Measurements from ENCODE around the gene ENAH. TPM values are rescaled to one million over a fixed set of nuclear protein-coding genes. Genes with fewer than 3 reads are reported as not detected.

The ENAH gene
- total and polyA plus RNA-seq, 2 experiments from 2014 or later = 109 to 184 TPM

DNA sequence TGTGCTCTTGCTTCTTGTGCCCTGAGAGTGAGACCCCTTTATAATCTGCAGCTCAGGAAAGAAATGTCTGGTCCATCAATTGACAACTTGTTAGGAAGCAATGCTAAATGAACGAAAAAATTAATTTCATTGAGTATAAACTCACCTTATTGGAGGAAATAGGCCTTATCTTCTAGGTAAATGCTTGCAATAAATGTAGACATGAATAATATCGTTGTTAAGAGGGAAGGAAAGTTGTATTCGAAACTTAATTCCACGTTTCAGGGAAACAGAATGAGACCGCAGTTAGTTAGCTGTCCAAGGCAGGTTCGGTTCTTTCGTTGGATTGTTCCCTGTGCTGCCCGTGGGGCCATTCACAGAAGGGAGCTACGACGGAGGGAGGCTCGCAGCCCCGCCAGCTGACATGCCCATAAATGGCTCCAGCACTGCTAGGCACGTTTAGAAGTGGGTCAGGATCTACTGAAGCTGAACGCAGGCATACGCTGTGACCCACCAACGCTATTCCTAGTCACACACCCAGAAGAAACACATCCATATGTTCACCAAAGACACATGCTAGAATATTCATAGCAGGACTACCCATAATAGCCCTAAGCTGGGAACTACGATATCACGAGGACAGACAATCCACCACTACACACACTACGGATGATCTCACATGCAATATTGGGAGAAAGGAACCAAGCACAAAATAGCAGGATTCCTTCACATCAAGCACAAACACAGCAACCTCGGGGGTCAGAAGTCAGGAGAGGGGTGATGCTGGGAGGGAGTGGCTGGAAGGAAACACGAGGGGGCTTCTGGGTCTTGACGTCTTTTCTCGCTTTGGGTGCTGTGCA, 168.9 kb downstream of the ENAH start (continued):
- TF ChIP-seq, protein P1, sequence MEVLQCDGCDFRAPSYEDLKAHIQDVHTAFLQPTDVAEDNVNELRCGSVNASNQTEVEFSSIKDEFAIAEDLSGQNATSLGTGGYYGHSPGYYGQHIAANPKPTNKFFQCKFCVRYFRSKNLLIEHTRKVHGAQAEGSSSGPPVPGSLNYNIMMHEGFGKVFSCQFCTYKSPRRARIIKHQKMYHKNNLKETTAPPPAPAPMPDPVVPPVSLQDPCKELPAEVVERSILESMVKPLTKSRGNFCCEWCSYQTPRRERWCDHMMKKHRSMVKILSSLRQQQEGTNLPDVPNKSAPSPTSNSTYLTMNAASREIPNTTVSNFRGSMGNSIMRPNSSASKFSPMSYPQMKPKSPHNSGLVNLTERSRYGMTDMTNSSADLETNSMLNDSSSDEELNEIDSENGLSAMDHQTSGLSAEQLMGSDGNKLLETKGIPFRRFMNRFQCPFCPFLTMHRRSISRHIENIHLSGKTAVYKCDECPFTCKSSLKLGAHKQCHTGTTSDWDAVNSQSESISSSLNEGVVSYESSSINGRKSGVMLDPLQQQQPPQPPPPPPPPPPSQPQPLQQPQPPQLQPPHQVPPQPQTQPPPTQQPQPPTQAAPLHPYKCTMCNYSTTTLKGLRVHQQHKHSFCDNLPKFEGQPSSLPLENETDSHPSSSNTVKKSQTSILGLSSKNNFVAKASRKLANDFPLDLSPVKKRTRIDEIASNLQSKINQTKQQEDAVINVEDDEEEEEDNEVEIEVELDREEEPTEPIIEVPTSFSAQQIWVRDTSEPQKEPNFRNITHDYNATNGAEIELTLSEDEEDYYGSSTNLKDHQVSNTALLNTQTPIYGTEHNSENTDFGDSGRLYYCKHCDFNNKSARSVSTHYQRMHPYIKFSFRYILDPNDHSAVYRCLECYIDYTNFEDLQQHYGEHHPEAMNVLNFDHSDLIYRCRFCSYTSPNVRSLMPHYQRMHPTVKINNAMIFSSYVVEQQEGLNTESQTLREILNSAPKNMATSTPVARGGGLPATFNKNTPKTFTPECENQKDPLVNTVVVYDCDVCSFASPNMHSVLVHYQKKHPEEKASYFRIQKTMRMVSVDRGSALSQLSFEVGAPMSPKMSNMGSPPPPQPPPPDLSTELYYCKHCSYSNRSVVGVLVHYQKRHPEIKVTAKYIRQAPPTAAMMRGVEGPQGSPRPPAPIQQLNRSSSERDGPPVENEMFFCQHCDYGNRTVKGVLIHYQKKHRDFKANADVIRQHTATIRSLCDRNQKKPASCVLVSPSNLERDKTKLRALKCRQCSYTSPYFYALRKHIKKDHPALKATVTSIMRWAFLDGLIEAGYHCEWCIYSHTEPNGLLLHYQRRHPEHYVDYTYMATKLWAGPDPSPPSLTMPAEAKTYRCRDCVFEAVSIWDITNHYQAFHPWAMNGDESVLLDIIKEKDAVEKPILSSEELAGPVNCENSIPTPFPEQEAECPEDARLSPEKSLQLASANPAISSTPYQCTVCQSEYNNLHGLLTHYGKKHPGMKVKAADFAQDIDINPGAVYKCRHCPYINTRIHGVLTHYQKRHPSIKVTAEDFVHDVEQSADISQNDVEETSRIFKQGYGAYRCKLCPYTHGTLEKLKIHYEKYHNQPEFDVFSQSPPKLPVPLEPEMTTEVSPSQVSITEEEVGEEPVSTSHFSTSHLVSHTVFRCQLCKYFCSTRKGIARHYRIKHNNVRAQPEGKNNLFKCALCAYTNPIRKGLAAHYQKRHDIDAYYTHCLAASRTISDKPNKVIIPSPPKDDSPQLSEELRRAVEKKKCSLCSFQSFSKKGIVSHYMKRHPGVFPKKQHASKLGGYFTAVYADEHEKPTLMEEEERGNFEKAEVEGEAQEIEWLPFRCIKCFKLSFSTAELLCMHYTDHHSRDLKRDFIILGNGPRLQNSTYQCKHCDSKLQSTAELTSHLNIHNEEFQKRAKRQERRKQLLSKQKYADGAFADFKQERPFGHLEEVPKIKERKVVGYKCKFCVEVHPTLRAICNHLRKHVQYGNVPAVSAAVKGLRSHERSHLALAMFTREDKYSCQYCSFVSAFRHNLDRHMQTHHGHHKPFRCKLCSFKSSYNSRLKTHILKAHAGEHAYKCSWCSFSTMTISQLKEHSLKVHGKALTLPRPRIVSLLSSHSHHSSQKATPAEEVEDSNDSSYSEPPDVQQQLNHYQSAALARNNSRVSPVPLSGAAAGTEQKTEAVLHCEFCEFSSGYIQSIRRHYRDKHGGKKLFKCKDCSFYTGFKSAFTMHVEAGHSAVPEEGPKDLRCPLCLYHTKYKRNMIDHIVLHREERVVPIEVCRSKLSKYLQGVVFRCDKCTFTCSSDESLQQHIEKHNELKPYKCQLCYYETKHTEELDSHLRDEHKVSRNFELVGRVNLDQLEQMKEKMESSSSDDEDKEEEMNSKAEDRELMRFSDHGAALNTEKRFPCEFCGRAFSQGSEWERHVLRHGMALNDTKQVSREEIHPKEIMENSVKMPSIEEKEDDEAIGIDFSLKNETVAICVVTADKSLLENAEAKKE (CRISPR knock-in tag; IDR thresholded peaks at IDR 0.05) = no peak

DNA sequence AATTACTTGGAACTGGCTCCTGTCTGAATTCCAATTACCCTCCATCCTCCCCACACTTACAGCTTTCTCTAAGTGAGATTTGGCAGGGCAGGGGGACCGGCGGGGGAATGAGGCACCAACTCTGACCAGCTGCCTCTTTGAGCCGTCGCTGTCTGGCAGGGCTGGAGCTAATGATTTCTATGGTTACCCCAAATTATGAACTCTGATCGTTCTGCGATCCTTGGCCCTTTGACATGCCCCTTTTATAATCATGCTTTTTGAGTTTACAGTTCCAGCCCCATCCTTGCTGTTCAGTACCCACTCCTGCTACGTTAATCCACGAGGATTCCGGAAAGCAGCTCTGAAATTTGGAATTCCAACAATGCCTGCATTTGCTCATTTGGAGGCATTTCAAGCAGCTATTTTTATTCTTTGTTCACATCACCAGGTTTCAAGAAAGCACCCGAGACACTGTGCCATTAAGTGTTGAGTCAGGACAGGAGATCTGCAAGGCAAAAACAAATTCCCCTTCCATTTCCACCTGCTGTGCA, 170.4 kb downstream of the ENAH start:
- DNase-seq (ENCODE audit: low spot score) = no peak
- Mint-ChIP-seq H3K36me3 (ENCODE audit: low read depth) (no peaks in the 10 kb centered on the region; the same call in 2 of the 3 replicates), H3K4me3 (no peak overlapping the region), H3K9me3 (no peaks in the 10 kb centered on the region), H3K27me3 (ENCODE audit: insufficient read depth, low read depth, poor library complexity) (peaks cover 7% of the 10 kb centered on the region), H3K27ac (no peak overlapping the region; the same call in 1 of the 2 replicates), H3K4me1 (peaks cover 29% of the 10 kb centered on the region)
- TF ChIP-seq CREB1 (CRISPR knock-in tag; IDR thresholded peaks at IDR 0.05; ENCODE audit: low read depth) = no peak
- ATAC-seq = no peak
- Histone ChIP-seq H3F3A (replicated peaks; ENCODE audit: low read depth) (peaks cover 4% of the 10 kb centered on the region; the same call in 1 of the 2 replicates), H3K4me1 (ENCODE audit: insufficient read depth) (peaks cover 14% of the 10 kb centered on the region; the same call in 1 of the 2 replicates), H3K27me3 (ENCODE audit: insufficient read depth) (no peaks in the 10 kb centered on the region), H3K27ac (ENCODE audit: low read depth) (no peak overlapping the region; the same call in 1 of the 2 replicates), H4K20me1 (replicated peaks; ENCODE audit: insufficient read depth) (no peaks in the 10 kb centered on the region), H3K4me2 (0 out of 2 replicates have a peak overlapping the region, but pooled peaks have one; percentile 36), H3K9me2 (ENCODE audit: insufficient read depth) (no peaks in the 10 kb centered on the region), H3K79me2 (replicated peaks; ENCODE audit: insufficient read depth) (no peaks in the 10 kb centered on the region), H3K36me3 (ENCODE audit: insufficient read depth) (no peaks in the 10 kb centered on the region), H3K4me3 (no peak overlapping the region), H2AFZ (no peak overlapping the region)
